ENCODE measurements around the gene CBLIF. TPM values are rescaled to one million over a fixed set of nuclear protein-coding genes. Genes with fewer than 3 reads are reported as not detected.

CBLIF gene
- total and polyA plus RNA-seq, 2 of the 13 experiments (the other 11 are each of a cell fraction or from before 2014, with no cell fraction given) = not detected

- TF ChIP-seq ZNF362 (CRISPR knock-in tag; IDR thresholded peaks at IDR 0.05; ENCODE audit: borderline replicate concordance) (no peak), LRRFIP1 (CRISPR knock-in tag; conservative IDR thresholded peaks at IDR 0.05) (no peak)
Observed at GRCh38 chr11:59894616-59895015, 49.3 kb upstream of the CBLIF start (continued).

GRCh38 chr11:59891781-59892181, 46.5 kb upstream of the CBLIF start:
- BruUV-seq (replicated peaks) = no TSS peak
- Histone ChIP-seq H3K27ac (ENCODE audit: extremely low read length, insufficient read depth, low read length) (no peak overlapping the region), H3K4me1 (ENCODE audit: insufficient read depth, low read length) (no peaks in the 10 kb centered on the region), H2AFZ (ENCODE audit: low read length) (no peak overlapping the region), H4K20me1 (ENCODE audit: insufficient read depth, low read length) (no peaks in the 10 kb centered on the region), H3K9me3 (ENCODE audit: low read length) (no peaks in the 10 kb centered on the region), H3K9ac (ENCODE audit: insufficient read depth, low read depth, low read length) (no peak overlapping the region), H3K27me3 (ENCODE audit: control insufficient read depth in 1 of 2, insufficient read depth in 2 of 2, low read length in 2 of 2) (no peaks in the 10 kb centered on the region; a peak in 1 of 5 replicates), H3K36me3 (replicated peaks in 1 of 2; ENCODE audit: control insufficient read depth in 1 of 2, insufficient read depth in 2 of 2, low read length in 2 of 2) (no peaks in the 10 kb centered on the region), H3K79me2 (ENCODE audit: insufficient read depth, low read length) (no peaks in the 10 kb centered on the region), H3K4me2 (ENCODE audit: low read depth, low read length) (no peak overlapping the region), H3K4me3 (replicated peaks in 1 of 3; ENCODE audit: insufficient read depth in 1 of 3, low read depth in 2 of 3, low read length in 3 of 3) (no peak overlapping the region)
- DNase-seq (ENCODE audit: low spot score) (no peak), FAIRE-seq (no peak), ATAC-seq (no peak; the same call in 2 of the 3 replicates)
- ChIA-PET POLR2A (no interaction called here), CTCF (ENCODE audit: low intra/inter-chr PET ratio, low total read pairs) (no interaction called here)
- 61% methylated on average over 3 of the region's 4 CpGs for WGBS (ENCODE audit: low lambda C conversion rate)
- TF ChIP-seq PRPF4 (IDR thresholded peaks at IDR 0.05; ENCODE audit: low read depth, low read length, poor library complexity, severe bottlenecking) = no peak
- TF ChIP-seq KLF6 (CRISPR knock-in tag; IDR thresholded peaks at IDR 0.05) = no peak
- no peak for TF ChIP-seq MAFK (conservative IDR thresholded peaks at IDR 0.05 in 1 of 2, IDR thresholded peaks at IDR 0.05 in 1 of 2; ENCODE audit: low read length in 2 of 2)
- no peak for TF ChIP-seq ZNF800 (CRISPR knock-in tag; IDR thresholded peaks at IDR 0.05)
- TF ChIP-seq NR2C2 (CRISPR knock-in tag; IDR thresholded peaks at IDR 0.05; ENCODE audit: borderline replicate concordance) = no peak
- TF ChIP-seq ISL2 (CRISPR knock-in tag; IDR thresholded peaks at IDR 0.05) = no peak
- intact Hi-C loops (cut with micrococcal nuclease; ENCODE audit: unreplicated experiment) = no loop called here
- in situ Hi-C loops (cut with HindIII; ENCODE audit: extremely low pct_ligation_motif_present, low pct_unique_long_range_greater_than_20kb) = no loop called here
